ENCODE results near the gene MAMLD1. TPM values are rescaled to one million over a fixed set of nuclear protein-coding genes. Genes with fewer than 3 reads are reported as not detected.
A peak's percentile ranks its signal among the peaks of the same experiment; 100 is the strongest.

Gene MAMLD1
- total RNA-seq, 2 experiments from 2014 or later: 5.1 to 5.6 TPM

DNA sequence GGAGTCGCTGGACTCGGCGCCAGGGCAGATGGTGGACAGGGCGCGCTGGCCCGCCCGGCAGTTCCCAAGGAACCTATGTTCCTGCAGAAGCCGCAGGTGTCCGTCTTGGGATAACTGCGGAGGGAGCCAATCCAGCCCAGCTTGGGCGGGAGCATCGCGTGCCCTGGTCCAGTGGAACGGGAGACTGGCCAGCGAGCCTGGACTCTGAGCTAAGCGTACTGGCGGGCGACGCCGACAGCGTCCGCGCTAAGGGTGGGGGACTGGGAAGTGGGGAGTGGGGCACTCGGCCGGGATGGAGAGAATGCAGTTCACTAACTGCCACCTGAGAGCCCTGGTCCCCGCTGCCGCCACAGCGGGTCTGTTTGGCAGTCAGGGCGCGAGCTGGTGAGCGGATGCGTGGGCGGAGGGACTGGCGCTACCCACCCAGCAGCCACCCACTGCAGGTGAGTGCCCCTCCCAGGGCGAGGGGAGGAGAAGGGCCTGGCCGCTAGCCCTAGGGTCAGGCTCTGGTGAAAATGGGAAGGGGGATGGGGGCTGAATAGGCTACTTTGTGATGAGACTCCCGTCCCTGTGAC, 1.3 kb upstream of the MAMLD1 start:
- CTCF ChIA-PET: interaction anchor here (1.1 kb wide), 2 partner anchors 49 to 121 kb away, joined by 3 read pairs; no protein-coding TSS in a partner anchor
- peaks cover 27% of the 10 kb centered on the region for H3K4me1 Mint-ChIP-seq
- POLR2A ChIA-PET: no interaction called here
- peak overlapping the region; percentile 77 for H3K4me3 Mint-ChIP-seq
- H3K27ac Mint-ChIP-seq: no peak overlapping the region
- H3K27me3 Mint-ChIP-seq: peaks cover 24% of the 10 kb centered on the region
- no peaks in the 10 kb centered on the region for H3K36me3 Mint-ChIP-seq (ENCODE audit: low read depth)
- no peaks in the 10 kb centered on the region for H3K9me3 Mint-ChIP-seq
- peak; percentile 20 for DNase-seq

DNA sequence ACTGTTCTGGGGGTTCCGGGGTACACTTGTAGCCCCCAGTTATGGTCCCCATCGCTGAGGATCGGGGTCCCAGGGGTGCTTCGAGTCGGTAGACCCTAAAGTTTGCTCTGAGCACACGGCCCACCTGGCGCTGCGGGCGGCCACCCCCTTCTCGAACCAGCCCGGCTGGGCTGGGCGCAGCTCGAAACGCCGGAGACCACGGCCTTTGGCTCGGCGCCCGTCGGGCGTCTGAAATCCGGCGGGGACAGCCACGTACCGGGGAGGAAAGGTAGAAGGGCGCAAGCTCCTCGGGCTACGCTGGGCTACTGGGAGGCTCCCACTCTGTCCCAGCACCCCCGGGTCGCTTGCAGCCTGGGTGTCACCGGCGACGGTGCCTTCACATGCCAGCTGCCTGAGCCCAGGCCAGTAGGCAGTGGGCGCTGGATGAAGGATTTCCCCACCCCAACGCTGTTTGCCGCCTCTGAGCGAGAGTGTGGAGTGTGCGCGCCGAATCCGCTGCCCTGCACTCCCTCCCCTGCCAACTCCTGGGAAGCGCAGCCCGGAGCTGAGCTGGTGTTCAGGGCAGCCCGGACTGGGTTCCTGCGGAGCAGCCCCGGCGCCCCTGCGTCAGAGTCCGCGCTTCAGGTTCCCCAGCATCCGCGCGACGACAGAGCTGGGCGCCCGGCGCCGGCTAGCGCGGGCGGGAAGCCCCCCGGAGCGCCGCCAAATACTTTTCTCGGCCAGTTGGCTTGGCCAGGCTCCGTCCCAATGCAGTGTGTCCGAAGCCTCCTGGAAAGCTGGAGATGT, 637 bp downstream of the MAMLD1 start:
- no peaks in the 10 kb centered on the region for H3K9me3 Mint-ChIP-seq
- DNase-seq: peak; percentile 24
- H3K36me3 Mint-ChIP-seq (ENCODE audit: low read depth): no peaks in the 10 kb centered on the region
- H3K4me3 Mint-ChIP-seq: peak overlapping the region; percentile 74
- ChIA-PET CTCF (interaction anchor here (0.8 to 3.6 kb wide), 6 partner anchors 115 to 424 kb away, joined by 3 to 36 read pairs (median 3); partner anchors contain the start of gene MTM1), POLR2A (interaction anchor here (0.7 to 2.4 kb wide), 10 partner anchors 10 to 454 kb away, joined by 3 to 11 read pairs (median 6); partner anchors contain the start of gene MTMR1)
- H3K27me3 Mint-ChIP-seq: peaks cover 24% of the 10 kb centered on the region
- H3K27ac Mint-ChIP-seq: no peak overlapping the region
- H3K4me1 Mint-ChIP-seq: peaks cover 29% of the 10 kb centered on the region

DNA sequence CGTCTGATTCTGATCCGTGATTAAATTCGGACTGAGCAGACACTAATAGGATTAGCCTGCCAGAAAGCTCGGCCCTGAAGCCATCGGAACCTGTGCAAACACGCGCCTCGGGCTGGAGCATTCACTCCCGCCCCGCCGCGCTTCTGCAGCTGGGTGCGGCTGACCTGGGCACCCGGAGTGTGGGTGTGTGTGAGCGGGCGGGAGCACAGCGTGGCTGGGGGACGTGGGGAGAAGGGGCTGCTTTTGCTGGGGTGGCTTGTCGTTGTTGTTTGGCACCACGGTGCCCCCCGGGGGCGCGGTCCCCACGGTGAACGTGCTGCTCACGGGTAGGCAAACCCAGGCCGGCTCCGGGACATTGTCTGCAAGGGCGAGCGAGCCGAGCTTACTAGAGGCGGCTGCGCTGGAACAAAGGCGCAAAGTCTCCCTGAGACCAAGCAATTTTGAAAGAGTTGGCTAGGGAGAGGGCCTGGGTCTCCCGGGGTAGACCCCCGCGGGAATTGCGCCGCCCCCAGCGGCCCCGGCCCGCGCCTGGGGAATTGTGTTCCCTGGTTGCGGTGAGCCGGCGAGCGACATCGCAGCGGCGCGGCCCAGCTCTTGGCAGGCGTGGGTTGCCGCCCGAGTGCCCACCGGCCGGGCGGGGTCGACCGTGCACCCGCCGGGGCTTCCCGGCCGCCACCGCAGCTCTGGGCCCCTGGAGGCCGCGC, 1.4 kb downstream of the MAMLD1 start:
- Mint-ChIP-seq H3K4me3 (peak overlapping the region; percentile 74), H3K27me3 (peaks cover 24% of the 10 kb centered on the region), H3K4me1 (peaks cover 29% of the 10 kb centered on the region), H3K27ac (no peak overlapping the region), H3K9me3 (no peaks in the 10 kb centered on the region), H3K36me3 (ENCODE audit: low read depth) (no peaks in the 10 kb centered on the region)
- DNase-seq: peak; percentile 29
- ChIA-PET POLR2A (interaction anchor here (0.9 to 2.4 kb wide), 7 partner anchors 11 to 424 kb away, joined by 3 to 11 read pairs (median 7); partner anchors contain the start of gene MTMR1), CTCF (interaction anchor here (0.8 to 3.6 kb wide), 9 partner anchors 114 to 424 kb away, joined by 3 to 36 read pairs (median 4); no protein-coding TSS in a partner anchor)

DNA sequence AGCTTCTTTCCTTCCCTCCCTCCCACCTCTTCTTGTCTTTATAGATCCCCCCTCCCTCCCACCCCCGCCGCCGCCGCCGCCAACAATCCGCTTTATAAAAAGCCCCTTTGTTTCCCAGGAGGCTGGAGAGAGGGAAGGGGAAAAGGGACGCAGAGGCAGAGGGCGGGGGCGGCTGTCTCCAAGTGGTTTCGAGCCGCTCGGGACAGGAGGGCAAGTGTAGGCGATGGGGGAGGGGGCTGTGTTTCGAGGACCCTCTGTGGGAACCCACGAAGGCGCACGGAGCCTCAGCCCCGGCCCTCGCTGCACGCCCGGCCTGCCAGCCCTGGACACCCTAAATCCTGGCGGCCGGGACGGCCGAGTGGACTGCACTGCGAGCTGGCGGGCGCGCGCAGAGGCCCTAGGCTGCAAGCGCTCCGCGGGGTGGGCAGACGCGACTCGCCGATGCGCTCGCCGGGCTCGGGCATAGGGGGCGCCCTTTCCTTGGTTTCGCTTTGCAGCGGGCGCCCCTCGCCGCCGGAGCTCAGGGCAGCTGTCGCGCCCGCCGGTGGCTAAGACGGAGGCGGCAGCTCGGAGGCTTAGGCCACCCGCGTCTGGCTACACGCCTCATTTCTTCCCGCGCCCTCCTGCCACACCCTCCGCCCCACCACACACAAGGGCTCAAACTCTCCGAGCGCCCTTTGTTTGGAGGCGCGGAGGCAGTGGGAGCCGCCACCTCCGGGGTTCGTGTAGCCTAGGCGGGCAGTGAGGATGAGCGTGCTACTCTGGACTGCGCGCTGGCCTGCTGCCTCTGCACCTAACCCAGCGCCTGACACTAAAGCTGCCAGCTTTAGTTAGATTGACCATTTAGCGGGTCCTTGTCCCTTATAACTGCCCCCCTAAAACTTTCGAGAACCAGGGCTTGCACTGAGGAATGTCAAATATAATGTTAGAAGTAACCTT, 2.2 kb downstream of the MAMLD1 start:
- H3K36me3 Mint-ChIP-seq (ENCODE audit: low read depth): no peaks in the 10 kb centered on the region
- no peaks in the 10 kb centered on the region for H3K9me3 Mint-ChIP-seq
- CTCF ChIA-PET: interaction anchor here (0.8 to 3.6 kb wide), 9 partner anchors 11 to 203 kb away, joined by 3 to 36 read pairs (median 4); no protein-coding TSS in a partner anchor
- POLR2A ChIA-PET: interaction anchor here (1.8 to 2.4 kb wide), 4 partner anchors 12 to 205 kb away, joined by 4 to 11 read pairs (median 9); no protein-coding TSS in a partner anchor
- peak overlapping the region; percentile 47 for H3K27ac Mint-ChIP-seq
- peaks cover 16% of the 10 kb centered on the region for H3K27me3 Mint-ChIP-seq
- DNase-seq: peak; percentile 75
- H3K4me3 Mint-ChIP-seq: peak overlapping the region; percentile 79
- H3K4me1 Mint-ChIP-seq: peaks cover 24% of the 10 kb centered on the region

DNA sequence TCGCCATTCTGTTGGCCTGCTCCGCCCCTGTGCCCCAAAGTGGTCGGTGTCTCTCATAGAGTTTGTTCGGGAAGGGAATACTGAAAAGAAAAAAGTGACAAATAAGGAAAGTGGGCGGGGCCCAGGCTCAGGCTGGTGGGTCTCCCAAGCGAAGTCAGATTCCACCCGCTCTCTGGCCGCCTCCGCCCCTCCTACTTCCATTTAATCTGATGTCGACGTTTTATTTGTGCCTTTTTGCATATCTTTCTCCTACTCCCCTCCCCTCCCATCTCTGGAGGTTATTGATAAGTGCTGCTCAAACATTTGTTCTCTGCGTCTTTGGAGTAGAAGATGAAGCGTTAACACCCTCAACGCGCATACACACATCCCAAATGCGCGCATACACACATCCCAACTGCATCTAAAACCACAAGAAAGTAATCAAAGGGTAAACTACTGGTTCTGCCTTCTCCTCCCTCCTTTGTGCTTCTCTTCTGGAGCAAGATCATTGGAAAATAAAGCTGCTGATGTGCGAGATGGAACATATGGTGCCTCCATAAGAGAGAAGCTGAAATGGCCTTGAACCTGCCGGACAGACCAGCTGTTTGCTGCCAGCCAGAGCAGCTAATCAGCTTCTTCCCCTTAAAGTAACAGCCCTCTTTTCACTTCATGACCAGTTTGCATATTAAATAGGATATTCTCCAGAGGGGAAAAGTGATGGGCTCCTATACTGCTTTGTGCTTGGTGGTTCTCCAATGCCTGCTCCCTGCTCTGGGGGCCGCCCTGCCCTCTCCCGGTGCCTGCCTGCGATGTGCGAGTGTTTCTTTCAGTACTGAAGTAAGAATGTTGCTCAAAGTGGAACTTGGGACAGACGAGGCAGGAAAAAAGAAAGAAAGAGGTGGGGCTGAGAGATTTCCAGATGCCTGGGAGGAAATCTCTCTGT, 3.1 kb downstream of the MAMLD1 start:
- ChIA-PET CTCF (interaction anchor here (0.6 to 3.6 kb wide), 8 partner anchors 10 to 333 kb away, joined by 3 to 36 read pairs (median 4); no protein-coding TSS in a partner anchor), POLR2A (interaction anchor here (1.6 to 2.4 kb wide), 3 partner anchors 44 to 117 kb away, joined by 3 to 11 read pairs (median 7); no protein-coding TSS in a partner anchor)
- H3K36me3 Mint-ChIP-seq (ENCODE audit: low read depth): no peaks in the 10 kb centered on the region
- peaks cover 7% of the 10 kb centered on the region for H3K27me3 Mint-ChIP-seq
- peak overlapping the region; percentile 47 for H3K27ac Mint-ChIP-seq
- H3K4me3 Mint-ChIP-seq: peak overlapping the region; percentile 79
- H3K9me3 Mint-ChIP-seq: no peaks in the 10 kb centered on the region
- DNase-seq: no peak
- peaks cover 20% of the 10 kb centered on the region for H3K4me1 Mint-ChIP-seq

DNA sequence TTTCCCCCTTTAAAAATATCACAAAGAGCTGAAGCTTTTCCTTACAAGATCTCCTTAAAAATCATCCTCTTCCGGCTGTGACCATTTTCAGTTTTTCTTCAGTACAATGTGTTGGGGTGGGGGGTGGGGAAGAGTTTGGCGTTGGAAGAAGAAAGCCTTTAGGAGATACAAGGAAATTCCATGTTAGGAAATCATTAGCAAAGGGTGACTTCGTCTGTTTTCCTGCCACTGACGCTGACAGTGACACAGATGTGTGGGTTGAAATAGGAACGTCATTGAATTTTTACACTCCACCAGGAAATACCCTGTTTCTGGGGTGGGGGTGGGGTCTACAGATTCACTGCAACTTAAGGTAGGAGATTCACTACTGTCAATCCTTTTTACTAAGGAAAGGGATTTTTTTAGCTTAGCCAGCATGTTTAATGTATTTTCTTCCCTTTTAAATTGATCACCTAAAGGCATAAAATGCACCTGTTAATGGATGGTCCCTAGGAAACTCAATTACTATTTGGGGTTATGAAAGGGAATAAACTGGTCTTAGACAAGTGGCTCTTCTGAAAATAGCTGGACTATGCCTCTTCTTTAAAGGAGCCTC, 3.9 kb downstream of the MAMLD1 start:
- no peak for DNase-seq
- Mint-ChIP-seq H3K9me3 (no peaks in the 10 kb centered on the region), H3K36me3 (ENCODE audit: low read depth) (no peaks in the 10 kb centered on the region), H3K4me1 (peaks cover 14% of the 10 kb centered on the region), H3K4me3 (peak overlapping the region; percentile 79), H3K27me3 (peaks cover 4% of the 10 kb centered on the region), H3K27ac (no peak overlapping the region)
- POLR2A ChIA-PET: interaction anchor here (1.6 kb wide), 1 partner anchor 44 kb away, joined by 3 read pairs; no protein-coding TSS in a partner anchor
- CTCF ChIA-PET: interaction anchor here (0.6 to 3.6 kb wide), 2 partner anchors 117 to 332 kb away, joined by 3 to 36 read pairs; no protein-coding TSS in a partner anchor

DNA sequence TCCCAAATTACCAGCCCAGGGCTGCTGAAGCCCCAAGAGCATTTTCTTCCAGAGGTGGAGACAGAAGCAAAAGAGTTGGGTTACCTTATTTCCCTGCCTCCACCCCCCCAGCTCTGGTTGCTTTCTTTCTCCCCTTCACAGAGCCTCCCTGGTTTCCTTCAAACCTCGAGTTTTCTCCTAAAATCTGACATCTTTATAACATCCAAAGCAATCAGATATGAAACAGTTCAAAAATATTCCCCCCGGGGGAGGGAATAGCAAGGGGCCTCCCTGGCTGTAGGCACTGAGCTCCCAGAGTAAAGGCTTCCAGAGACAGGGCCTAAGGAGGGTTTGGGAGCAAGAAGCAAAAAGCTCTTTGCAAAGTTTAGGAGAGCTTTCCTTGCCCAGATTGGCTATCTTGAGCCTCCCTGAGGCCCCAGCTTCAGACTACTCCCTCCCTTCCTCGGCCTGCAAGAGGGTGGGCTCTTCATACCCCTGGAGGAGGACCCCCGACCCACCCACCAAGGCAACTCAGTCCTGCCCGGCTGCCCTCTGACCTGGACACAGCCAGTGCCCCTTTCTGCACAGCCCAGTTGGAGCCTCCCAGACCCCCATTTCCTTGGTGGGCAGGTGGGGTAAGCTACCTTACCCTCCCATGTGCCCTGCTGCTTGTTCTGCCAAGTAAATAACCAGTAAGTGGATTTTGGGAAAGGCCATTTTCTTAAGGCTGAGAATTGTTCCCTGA, 7.6 kb downstream of the MAMLD1 start:
- Mint-ChIP-seq H3K9me3 (no peaks in the 10 kb centered on the region), H3K4me1 (peaks cover 10% of the 10 kb centered on the region), H3K27me3 (no peaks in the 10 kb centered on the region), H3K27ac (no peak overlapping the region), H3K4me3 (no peak overlapping the region), H3K36me3 (ENCODE audit: low read depth) (no peaks in the 10 kb centered on the region)
- POLR2A ChIA-PET: no interaction called here
- CTCF ChIA-PET: no interaction called here
- no peak for DNase-seq

DNA sequence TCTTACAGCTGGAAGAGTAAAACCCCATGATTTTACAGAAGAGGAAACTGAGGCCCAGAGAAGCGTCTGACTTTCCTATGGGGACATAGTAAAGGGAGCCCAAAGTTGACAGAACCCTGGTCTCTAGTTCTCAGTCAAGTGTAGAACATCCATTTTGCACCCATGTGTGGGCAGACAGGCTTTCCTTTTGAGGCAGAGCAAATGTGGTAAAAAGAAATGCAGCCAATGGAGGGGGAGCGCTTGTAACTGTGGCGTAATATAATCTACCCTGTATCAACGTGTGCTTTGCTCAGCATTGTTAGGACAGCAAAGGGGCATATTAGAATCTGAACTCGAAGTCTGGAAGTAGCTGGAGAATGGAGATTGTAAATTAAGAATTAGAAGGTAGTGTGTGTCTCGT, 8.8 kb downstream of the MAMLD1 start:
- Mint-ChIP-seq H3K36me3 (ENCODE audit: low read depth) (no peaks in the 10 kb centered on the region), H3K9me3 (no peaks in the 10 kb centered on the region), H3K4me1 (peaks cover 2% of the 10 kb centered on the region), H3K27ac (no peak overlapping the region), H3K4me3 (no peak overlapping the region), H3K27me3 (no peaks in the 10 kb centered on the region)
- POLR2A ChIA-PET: no interaction called here
- no peak for DNase-seq
- CTCF ChIA-PET: no interaction called here

DNA sequence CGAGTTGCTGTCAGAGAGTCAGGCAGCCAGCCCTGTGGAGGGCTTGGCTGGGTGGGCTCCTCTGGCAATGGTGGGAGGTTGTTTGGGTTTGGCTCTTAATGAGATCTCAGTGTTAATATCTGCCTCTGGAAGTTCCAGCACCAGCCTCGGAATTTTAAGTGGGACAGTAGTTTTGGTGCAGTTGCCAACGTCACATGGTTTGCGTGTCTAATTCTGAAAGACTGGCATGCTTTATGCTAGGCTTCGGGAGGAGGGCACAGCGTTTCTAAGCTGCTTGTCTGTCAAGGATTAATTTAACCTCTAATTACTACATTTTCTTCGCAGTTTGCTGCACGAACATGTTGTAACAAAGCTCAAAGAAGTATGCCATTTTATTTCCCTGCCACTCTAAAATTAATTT, 9.2 kb downstream of the MAMLD1 start:
- DNase-seq: no peak
- Mint-ChIP-seq H3K4me1 (no peaks in the 10 kb centered on the region), H3K27me3 (no peaks in the 10 kb centered on the region), H3K36me3 (ENCODE audit: low read depth) (no peaks in the 10 kb centered on the region), H3K9me3 (no peaks in the 10 kb centered on the region), H3K27ac (no peak overlapping the region), H3K4me3 (no peak overlapping the region)
- ChIA-PET POLR2A (no interaction called here), CTCF (no interaction called here)

DNA sequence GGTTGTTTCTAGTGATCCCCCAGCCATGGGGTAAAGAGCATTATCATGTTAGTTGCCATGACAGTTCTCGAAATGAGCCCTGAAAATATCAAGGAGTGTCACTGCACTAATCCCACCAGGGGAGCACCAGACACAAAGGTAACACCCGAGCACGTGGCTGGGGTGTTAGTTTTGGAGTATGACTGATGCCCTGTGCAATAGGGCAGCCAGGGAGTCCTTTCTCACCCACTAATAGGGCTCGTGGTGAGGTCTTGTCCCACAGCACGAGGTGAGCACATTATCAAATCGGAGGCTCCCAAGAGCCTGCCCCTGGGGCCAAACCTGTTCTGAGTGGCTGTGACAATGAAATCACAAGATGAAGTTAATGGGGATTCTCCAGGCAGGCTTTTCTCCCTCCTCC, 9.6 kb downstream of the MAMLD1 start:
- ChIA-PET CTCF (no interaction called here), POLR2A (no interaction called here)
- Mint-ChIP-seq H3K4me3 (no peak overlapping the region), H3K27me3 (no peaks in the 10 kb centered on the region), H3K36me3 (ENCODE audit: low read depth) (no peaks in the 10 kb centered on the region), H3K27ac (no peak overlapping the region), H3K9me3 (no peaks in the 10 kb centered on the region), H3K4me1 (no peaks in the 10 kb centered on the region)
- no peak for DNase-seq

Data from activated CD4-positive, alpha-beta memory T cell treated with anti-CD3 and anti-CD28 coated beads, Interleukin-2, amount 10 ng/mL, durations not matched to agents 7 days and 5 days (primary cell).